HG03520 (cell line): Measurements from ENCODE around the gene FHL2.

Experiments used
- ATAC-seq: cut with Tn5 transposase; IDR thresholded peaks from one replicate; pipeline ENCODE4 v1.9.1; 2021; ENCODE audit warnings: mild to moderate bottlenecking, moderate library complexity; ENCODE audit not compliant: unreplicated experiment

The FHL2 gene

DNA sequence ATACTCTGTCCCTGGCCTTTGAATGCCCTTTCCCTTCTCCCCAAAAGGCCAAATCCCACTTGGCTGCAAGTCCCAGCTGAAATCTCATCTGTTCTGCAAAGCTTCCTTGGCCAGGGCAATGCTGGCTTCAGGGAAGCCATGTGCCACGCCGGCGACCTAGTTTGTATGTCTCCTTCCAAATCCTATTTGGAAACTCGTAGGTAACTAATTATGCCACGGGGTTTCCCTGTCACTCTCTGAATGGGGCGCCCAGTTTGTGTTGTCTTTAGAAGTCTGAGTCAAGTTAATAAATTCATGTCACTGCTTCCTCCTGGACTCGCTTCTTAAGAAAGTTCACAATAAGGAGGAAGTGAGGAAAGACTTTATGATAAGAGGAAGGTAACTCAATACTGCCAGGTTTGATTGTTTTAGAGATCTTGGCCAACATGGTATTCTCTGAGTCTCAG, 19.1 kb downstream of the FHL2 start:
- no peak for ATAC-seq

DNA sequence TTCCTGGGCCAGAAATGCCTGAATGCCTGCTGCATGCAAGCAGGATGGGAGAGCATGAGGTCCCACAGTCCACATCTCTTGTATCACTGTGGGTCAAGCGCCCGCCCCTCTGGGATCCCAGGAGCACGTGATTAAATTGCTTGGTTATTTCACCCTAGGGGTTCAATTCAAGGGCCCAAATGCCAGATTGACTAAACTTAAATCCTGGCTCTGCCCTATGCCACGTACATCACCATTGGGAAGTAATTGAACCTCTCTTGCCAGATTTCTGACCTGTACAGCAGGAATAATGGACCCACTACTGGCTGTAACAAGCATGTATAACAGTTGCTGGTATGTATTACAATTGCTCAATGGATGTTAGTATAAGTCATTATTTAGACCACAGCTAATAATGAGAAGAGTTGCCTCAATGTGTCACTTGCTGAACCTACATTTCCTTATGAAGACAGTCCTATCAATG, 19.9 kb downstream of the FHL2 start:
- no peak for ATAC-seq

DNA sequence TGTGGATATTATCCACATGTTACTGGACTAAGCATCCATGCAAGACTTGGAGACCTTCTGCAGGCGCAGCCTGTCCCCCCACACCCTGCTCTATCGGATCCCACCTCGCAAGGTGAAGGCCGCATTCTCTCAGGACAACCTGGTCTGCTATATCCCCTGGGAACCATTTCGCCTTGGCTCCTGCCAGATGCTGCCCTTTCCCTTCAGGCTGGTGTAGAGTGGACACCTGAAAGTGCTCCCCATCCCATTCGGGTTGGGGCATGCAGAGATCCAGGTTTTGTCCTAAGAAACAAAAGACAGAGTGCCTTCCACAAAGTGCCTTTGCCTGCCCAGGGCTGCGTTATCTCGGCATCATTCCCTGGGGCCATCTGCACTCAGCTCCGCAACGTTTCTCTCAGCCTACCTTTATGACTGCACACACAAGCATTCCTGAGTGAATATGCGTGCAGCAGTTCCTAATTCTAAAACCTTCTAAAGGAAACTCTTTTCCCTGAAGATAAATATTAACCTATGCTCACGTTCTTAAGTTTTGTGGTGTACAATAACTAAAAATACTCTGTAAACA, 20.5 kb downstream of the FHL2 start:
- ATAC-seq = no peak

DNA sequence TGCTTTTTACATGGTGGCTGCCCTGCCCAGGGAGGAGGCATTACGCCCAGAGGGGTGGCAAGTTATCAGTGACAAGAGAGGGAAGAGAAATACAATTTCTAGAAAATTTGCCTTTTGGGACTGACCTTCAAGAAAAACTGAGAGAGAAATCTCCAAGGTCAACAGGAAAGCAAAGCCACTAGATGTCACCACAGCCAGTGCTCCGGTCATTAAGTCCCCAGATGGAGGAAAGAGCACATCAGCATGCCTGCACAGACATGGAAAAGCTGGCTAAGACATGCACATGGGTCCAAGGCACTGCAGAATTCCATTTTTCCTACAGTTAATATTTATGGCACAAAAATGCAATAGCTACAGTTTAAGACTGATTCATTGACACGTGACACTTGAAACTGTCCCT, 21.0 kb downstream of the FHL2 start:
- ATAC-seq = no peak

DNA sequence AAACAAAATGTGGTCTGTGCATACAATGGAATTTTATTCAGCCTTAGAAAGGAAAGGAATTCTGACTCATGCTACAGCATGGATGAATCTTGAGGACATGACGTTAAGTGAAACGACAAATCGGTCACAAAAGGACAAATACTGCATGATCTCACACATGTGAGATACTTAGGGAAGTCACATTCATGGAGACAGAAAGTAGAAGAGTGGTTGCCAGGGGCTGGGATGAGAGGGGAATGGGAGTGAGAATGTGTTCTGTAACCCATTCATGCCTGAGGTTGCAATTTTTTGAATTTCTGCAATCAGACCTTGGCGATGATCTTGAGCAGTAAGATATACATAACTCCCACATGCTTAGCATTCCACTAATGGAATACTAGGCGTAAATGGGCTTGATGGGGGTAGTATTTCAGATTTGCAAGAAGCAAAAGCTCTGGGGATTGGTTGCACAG, 22.0 kb downstream of the FHL2 start:
- ATAC-seq = no peak

DNA sequence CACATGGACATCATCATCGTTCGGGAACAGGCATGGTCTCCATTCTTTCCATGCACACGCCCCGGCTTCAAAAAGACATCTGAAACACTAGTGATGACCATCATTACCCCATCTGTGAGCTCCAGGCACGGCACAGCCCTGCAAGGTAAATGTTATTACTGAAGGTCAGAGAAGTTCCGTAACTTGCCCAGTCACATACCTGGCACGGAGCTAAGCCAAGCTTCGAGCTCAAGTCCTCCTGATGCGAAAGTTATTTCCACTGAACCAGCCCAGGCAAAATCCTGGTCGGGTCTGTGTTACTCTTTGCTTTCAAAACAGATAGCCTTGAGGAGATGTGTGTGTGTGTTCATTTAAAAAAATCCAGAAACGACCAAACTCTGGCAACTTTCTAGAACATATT, 22.8 kb downstream of the FHL2 start:
- ATAC-seq = no peak

DNA sequence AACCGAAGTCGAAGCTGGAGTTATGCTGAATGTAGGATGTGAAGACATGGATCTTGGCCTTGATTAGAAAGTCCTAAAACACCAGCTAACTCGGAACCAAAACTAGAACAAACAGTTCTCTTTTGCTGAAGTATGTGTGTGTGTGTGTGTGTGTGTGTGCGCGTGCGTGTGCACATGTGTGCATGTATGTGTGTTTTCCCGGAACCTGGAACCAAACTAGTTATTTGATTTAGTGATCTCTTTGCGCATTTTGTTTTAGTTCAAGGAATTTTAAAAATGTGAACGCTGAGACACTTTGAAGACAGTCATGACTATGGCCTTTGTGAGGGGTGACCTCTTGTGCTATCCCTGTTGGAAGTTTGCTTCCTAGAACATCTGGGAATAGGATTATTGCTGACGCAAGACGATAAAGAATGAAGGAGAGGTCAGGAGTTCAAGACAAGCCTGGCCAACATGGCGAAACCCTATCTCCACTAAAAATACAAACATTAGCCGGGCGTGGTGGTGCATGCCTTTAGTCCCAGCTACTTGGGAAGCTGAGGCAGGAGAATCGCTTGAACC, 23.8 kb downstream of the FHL2 start:
- ATAC-seq = no peak

DNA sequence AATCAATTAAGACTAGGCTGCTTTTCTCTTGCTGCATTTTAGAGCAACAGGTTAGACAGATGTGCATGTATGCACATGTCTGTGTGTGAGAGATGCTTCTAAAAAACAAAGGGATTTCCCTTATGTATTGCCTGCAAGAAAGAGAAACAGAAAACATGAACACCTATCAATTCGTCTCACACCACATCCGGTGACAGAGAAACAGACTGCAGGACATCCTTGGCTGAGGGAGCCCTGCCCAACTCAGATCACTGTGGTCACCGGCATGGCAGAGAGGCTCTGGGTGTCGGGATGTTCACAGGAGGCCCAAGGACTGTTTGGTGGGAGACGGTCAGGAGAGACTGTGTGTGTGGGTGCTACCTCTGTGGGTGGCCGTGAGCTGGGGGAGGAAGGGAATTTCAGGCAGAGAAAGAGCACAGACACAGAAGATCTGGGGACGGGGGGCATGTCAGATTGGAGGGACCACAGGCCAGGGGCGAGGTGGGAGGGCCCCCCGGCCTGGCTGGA, 24.9 kb downstream of the FHL2 start:
- ATAC-seq = peak; percentile 75

DNA sequence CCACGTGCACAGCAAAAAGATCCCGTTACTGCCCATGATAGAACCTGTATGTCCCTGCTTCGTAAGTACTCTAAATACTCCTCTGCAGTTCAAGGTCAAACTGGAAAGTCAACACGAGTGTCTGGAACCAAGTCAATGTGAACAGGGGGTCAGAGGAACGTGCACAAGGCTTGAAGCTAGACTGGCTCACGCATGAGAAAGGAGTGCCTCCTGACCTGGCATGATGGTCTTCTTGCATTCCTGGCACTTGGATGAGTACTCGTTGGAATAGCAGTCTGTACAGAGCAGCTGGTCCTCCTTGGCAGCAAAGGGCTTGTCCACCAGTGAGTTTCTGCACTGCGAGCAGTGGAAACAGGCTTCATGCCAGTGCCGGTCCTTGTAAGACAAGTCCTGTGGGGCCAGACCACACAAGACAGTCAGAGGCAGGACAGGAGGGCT, 25.5 kb downstream of the FHL2 start:
- ATAC-seq = no peak

DNA sequence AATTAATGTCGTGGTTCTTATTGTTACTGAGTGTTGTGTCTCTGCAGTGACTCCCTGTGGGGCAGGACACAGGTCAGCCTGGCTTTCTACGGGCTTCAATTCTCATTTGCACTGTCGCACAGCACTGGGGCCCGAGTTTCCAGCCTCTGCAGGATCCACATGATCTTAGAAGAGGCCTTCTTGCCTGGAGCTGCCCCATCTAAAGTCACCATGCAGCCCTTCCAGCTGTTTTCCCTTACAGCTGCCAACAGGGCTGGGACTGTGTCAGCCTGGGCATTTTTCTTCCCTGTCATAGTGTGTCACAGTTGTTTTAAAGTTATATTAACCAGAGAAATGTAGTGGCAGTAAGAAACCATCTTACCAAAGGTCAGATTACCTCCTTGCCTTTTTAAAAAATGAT, 27.0 kb downstream of the FHL2 start:
- no peak for ATAC-seq

DNA sequence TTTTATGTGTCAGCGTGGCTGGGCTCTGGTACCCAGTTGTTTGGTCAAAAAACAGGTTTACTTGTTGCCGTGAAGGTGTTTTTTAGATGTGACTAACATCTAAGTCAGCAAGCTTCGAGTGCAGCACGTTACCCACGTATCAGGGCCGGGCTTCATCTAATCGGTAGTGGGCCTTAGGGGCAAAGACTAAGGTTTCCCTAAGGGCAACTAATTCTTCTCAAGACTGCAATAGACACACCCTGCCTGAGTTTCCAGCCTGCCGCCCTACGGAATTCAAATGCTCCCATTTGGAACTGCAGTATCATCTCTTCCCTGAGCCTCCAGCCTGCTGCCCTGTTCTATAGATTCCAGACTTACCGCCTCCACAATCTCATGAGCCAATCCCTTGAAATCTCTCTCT, 27.7 kb downstream of the FHL2 start:
- ATAC-seq = no peak

DNA sequence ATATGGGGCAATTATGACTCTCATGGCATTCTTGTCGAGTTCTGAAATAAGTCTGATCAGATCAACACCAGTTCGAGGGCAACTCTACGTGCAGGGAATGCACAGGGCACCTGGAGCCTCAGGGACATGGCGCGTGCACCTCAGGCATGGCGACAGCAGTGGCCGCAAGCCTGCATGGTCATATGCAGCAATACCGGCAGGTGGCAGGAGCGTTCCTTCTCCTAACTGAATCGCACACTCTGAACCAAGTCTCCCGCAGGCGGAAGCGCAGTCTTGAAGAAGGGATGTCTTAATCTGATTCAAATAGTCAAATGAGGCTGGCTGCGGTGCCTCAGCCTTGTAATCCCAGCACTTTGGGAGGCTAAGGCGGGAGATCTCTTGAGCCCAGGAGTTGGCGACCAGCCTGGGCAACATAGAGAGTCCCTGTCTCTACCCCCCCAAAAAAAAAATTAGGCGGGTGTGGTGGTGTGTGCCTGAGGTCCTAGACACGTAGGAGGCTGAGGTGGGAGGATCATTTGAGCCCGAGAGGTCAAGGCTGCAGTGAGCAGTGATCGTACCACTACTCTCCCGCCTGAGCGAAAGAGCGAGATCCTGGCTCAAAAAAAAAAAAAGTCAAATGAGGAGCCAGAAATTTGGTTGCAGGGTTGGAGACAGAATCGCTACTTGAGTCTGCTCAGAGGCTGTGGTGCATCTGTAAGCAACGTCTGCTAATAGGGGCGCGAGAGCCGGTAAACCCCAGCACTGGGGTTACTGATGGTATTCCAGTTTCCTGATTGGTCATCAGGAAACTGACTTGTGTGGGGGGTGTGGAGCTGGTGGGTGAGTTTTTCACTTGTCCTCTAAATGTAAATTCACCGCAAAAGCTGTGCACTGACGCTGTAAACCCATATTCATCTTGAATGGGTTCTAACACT, 28.8 kb downstream of the FHL2 start:
- peak; percentile 88 for ATAC-seq

DNA sequence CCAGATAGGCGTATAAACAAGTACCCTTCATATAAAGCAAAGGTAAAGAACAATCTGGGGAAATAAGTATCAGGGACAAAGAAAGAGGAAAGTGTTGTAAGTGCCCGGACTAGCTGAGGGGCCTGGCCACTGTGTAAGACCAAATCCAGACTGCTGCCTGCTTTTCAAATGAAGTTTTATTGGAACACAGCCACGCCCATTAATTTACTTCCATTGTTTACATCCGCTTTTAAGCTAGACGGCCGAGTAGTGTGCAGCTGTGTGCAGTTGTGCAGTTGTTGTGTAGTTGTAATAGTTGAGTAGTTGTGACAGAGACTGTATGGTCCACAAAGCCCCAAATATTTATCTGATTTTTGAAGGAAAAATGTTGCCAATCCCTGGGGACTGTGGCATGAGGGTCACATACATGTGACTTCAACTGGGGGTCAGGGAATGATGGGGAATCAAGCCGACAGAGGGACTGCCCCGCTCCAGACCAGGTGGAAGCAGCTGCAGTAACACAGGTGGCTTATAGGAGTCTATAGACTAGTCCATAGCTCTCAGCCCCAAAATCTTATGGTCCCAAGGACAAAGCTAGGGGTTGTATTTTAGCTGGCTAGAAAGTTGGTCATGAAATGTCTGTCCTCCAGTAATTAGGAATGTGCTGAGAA, 30.0 kb downstream of the FHL2 start:
- no peak for ATAC-seq

DNA sequence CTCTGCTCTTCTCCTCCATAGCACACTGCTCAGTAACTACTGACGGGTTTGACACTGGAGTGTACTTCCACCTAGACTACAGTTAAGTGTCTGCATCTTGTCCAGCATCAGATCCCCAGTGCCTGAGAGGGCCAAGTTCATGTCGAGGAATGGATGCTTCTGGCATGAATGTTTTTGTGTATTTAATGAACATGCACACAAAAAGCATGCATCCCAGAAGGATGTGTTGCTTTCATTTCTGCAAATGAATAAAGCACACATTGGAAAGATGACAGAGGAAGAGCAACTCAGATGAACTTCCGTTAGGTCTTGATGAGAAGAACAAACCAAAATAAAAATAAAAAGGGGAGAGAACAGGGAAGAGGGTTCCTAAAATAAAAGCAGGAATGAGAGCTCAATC, 33.6 kb downstream of the FHL2 start:
- ATAC-seq = no peak

DNA sequence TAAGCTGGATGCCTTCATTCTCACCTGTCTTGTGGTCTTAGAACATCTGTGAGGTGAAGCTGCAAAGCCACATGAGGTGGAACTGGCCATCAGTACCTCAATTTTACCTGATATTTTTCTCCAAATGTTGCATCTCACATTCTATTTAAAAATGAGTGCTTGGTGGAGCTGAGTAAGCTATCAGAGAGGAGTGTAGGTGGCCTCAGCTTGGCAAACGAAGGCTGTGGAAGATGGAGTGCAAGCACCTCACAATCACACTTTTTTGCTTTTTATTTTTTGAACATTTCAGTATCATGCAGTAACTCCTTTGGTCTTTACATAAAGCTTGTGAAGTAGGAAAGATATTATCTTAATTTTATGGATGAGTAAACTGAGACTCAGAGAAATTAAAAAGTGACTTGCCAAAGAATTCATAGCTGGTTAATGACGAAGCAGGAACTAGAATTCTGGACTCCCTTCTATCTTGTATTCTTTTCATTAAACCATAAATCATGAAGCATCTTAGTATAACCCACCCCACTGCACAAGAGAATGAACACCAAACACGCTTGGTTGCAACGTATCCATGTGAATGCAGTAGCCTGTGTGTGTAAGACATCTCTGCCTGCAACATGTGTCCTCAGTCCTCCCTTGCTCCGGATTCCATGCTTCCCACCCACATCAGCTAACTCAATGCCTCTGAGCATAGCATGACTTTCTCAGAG, 34.3 kb downstream of the FHL2 start:
- no peak for ATAC-seq

DNA sequence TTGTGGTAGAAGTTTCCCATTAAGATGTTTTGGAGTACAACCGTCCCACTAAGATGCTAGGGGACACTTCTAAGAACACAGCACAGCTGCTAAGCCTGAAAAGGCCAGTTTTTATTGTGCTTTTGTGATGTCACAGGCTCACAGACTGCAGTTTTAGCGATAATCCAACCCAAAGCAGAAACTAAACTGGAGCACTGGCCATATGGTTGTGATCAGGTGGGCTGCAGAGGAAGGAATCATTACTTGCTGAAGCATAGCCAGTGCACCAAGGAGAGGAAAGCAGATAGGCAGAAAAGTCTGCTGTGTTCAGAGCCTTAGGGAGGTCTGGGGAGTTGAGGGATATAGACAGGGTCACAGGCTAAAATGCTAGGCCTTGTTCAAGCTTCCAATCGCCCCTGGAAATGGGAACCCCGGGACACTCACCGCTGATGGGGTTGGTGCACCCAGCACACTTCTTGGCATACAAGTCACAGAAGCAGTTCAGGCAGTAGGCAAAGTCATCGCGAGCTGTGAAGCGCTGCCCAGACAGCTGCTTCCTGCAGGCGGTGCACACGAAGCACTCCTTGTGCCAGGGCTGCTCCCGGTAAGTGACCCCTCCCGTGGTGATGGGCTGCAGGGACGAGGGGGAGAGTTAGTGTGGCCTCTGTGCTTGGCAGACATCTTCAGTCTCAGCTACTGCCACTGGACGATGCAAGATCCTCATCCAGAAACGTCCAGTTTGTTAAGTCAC, 35.8 kb downstream of the FHL2 start:
- no peak for ATAC-seq

DNA sequence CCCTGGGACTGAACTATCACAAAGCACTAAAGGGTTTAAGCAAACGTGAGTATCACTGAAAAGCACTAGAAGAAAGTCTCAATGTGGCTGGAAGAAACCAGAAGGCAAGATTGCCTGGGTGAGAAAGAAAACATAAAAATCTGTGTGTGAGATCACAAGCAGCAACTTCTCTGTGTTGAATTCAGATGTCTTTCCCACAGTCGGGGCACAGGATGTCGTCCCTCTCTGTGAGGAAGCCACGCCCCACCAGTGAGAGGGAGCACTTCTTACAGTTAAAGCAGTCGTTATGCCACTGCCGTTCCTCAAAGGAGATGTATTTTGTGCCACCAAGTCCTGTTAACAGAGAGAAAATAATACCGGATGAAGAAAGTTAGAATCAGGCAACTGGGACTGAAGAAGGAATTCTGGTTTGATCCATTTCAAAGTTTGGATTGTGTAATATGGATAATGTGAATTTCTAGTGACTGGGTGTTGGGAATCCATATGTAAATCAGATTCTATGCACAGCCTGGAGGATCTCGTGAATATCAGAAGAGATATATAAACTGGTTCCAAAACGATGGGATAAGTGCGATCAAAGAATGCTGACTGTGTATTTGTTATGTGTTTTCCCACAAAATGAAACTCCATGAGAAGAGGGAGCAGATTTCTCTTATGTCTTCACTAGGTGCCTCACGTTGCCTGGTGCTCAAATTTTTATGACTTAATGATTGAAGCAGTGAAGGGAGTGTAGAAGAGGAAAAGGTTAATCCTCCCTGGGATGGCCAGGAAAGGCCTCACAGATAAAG, 37.6 kb downstream of the FHL2 start:
- ATAC-seq = no peak

DNA sequence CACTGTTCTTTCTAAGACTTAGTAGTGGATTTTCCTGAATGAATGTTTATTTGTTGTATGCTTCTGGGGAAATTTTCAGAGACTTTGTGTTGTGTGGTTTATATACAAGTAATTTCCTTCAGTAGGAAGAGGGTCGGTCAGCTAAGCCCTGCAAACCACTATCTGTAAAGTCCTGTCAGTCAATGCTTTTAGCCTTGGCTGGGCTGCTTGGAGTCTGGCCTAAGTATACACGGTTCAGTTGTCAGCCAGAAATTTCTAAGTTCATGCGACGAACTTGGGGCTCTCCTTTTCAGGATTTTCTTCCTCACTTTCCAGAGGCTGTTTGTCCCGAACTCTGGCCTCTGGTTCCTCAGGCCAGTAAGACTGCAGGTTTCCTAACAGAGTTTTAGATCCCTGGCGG, 40.3 kb downstream of the FHL2 start:
- no peak for ATAC-seq

DNA sequence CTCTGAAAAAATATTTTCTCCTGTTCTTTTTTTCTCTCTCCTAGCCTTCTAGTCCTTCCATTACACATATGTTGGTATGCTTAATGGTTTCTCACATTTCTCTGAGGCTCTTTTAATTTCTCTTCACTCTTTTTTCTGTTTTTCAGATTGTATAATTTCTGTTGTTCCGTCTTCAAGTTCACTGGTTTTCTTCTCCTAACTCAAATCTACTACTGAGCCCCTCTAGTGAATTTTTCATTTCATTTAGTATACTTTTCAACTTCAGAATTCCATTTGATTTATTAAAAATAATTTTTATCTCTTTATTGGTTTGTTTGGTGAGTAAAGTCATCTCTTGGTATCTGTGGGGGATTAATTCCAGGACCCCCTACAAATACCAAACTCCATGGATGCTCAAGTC, 41.7 kb downstream of the FHL2 start:
- ATAC-seq = no peak
